PC-3 (cell line): ENCODE results near the gene CRYBA1. TPM values are rescaled to one million over a fixed set of nuclear protein-coding genes. Genes with fewer than 3 reads are reported as not detected.

Experiments
- ATAC-seq: fragments of 200-7000 bp; cut with Tn5 transposase; 2 replicates; pipeline ENCODE4 v1.9.1; 2020; ENCODE audit warnings: mild to moderate bottlenecking, moderate library complexity
- BruUV-seq: library from RNA; stranded (reverse); fragments of 400-500 nt; replicated peaks from 2 replicates; lab custom pipeline; 2021; lab: Mats Ljungman, UMichigan
- CTCF ChIA-PET: fragments of 300-600 bp; sonication (Branson Sonifier 250); formaldehyde crosslinking; loops from one replicate; lab custom pipeline; 2022; ENCODE audit warnings: antibody characterized with exemption; lab: Charles Lee
- POLR2A ChIA-PET: fragments of 300-600 bp; sonication (Branson Sonifier 250); formaldehyde crosslinking; loops from one replicate; lab custom pipeline; 2022; ENCODE audit warnings: antibody characterized with exemption; ENCODE audit not compliant: unreplicated experiment; lab: Charles Lee
- DNase-seq: peaks from one replicate; pipeline ENCODE4 v3.0.0-alpha.2; 2015
- H2AFZ ChIP-seq: fragments of 300-600 bp; sonication (generic); 2 replicates; pipeline ENCODE4 v1.6.0; 2016; ENCODE audit warnings: antibody characterized with exemption, low read length
- H3F3A ChIP-seq: fragments of 300-600 bp; sonication (generic); one replicate; pipeline ENCODE4 v1.6.0; 2017; ENCODE audit warnings: antibody characterized with exemption, low read length, control low read depth, mild to moderate bottlenecking; ENCODE audit not compliant: unreplicated experiment
- H3K27ac ChIP-seq: fragments of 300-600 bp; sonication (generic); 2 replicates; pipeline ENCODE4 v1.5.1; 2016; ENCODE audit warnings: mild to moderate bottlenecking, low read length
- H3K27me3 ChIP-seq: fragments of 300-600 bp; sonication (generic); 2 replicates; pipeline ENCODE4 v1.6.1; 2016; ENCODE audit warnings: low read length, mixed read lengths
- H3K36me3 ChIP-seq: fragments of 300-600 bp; sonication (generic); 2 replicates; pipeline ENCODE4 v1.6.1; 2016; ENCODE audit warnings: low read depth, mixed run types, low read length, mixed read lengths
- H3K4me1 ChIP-seq: fragments of 300-600 bp; sonication (generic); 2 replicates; pipeline ENCODE4 v1.5.1; 2016; ENCODE audit warnings: low read length; ENCODE audit not compliant: insufficient read depth
- H3K4me2 ChIP-seq: fragments of 300-600 bp; sonication (generic); 2 replicates; pipeline ENCODE4 v1.6.0; 2016; ENCODE audit warnings: low read length
- H3K4me3 ChIP-seq: fragments of 300-600 bp; sonication (generic); 2 replicates; pipeline ENCODE4 v1.5.1; 2016; ENCODE audit warnings: mild to moderate bottlenecking, low read length, mixed read lengths
- H3K79me2 ChIP-seq: fragments of 300-600 bp; sonication (generic); 2 replicates; pipeline ENCODE4 v1.6.1; 2017; ENCODE audit warnings: low read length, mixed read lengths
- H3K9ac ChIP-seq: fragments of 300-600 bp; sonication (generic); 2 replicates; pipeline ENCODE4 v1.6.0; 2016; ENCODE audit warnings: mild to moderate bottlenecking, low read length
- H3K9me2 ChIP-seq: fragments of 300-600 bp; sonication (generic); replicated peaks from 2 replicates; pipeline ENCODE4 v1.6.1; 2016; ENCODE audit warnings: mixed run types, low read length, mixed read lengths
- H3K9me3 ChIP-seq: fragments of 300-600 bp; sonication (generic); 2 replicates; pipeline ENCODE4 v1.6.1; 2016; ENCODE audit warnings: low read length, mixed read lengths
- H4K20me1 ChIP-seq: fragments of 300-600 bp; sonication (generic); 2 replicates; pipeline ENCODE4 v1.6.1; 2016; ENCODE audit warnings: low read length, mixed read lengths
- CTCF ChIP-seq: fragments of 300-600 bp; sonication (generic); conservative IDR thresholded peaks from 2 replicates; pipeline ENCODE4 v1.5.1; 2017; ENCODE audit warnings: antibody characterized with exemption, low read depth, mild to moderate bottlenecking, low read length
- EZH2 ChIP-seq: fragments of 300-600 bp; sonication (generic); IDR thresholded peaks from one replicate; pipeline ENCODE4 v1.6.1; 2017; ENCODE audit warnings: antibody characterized with exemption, mild to moderate bottlenecking, low read length; ENCODE audit not compliant: unreplicated experiment
- EZH2phosphoT487 ChIP-seq: fragments of 300-600 bp; sonication (generic); IDR thresholded peaks from 2 replicates; pipeline ENCODE4 v1.6.1; 2018; ENCODE audit warnings: mild to moderate bottlenecking, antibody characterized with exemption, low read length, borderline replicate concordance
- intact Hi-C: fragments of 100-400 bp; cut with micrococcal nuclease; formaldehyde crosslinking; loops from 2 replicates; pipeline ENCODE4 v1.9.0; 2023
- total RNA-seq: library from RNA; depleted of rRNA; stranded (reverse); fragments of >200 nt; gene quantifications from 2 replicates; pipeline ENCODE4 v1.2.3, GENCODE V29; 2014

CRYBA1 gene
- total RNA-seq, 1 experiment from 2014 or later: not detected

DNA sequence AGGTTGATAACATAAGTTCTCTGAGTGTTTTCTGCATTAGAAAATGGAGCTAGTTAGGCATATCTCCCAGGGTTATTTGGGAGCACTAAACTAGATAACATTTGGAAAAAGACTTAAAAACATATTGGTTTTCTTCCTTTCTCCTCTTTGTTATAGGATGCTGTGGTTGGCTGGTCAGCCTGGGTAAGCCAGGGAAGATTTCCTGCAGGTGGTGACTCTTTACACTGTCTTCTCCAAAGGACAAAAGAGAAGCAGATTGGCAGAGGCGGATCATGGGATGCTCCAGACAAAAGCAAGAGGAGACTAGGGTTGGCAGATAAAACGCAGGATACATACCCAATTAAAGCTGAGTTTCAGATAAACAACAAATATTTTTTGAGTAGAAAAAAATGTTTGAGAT lies 6.2 kb upstream of the CRYBA1 start:
- CTCF ChIA-PET: no interaction called here
- no peaks in the 10 kb centered on the region for H3K9me2 ChIP-seq
- POLR2A ChIA-PET: no interaction called here
- H3K79me2 ChIP-seq: no peaks in the 10 kb centered on the region
- H3K9ac ChIP-seq: no peak overlapping the region
- BruUV-seq: no TSS peak
- ATAC-seq (no peak), DNase-seq (no peak)
- no peaks in the 10 kb centered on the region for H3K36me3 ChIP-seq
- intact Hi-C loops: no loop called here
- H3K4me1 ChIP-seq: peaks cover 16% of the 10 kb centered on the region
- no peaks in the 10 kb centered on the region for H4K20me1 ChIP-seq
- H3K27ac ChIP-seq: peak overlapping the region; percentile 60
- peak overlapping the region; percentile 47 for H3K4me2 ChIP-seq
- peak overlapping the region; percentile 32; the same call in 1 of the 2 replicates for H2AFZ ChIP-seq
- H3K9me3 ChIP-seq: no peaks in the 10 kb centered on the region
- no peaks in the 10 kb centered on the region for H3K27me3 ChIP-seq
- TF ChIP-seq EZH2 (no peak), CTCF (no peak), EZH2phosphoT487 (no peak)
- H3F3A ChIP-seq: peaks cover 6% of the 10 kb centered on the region
- no peak overlapping the region for H3K4me3 ChIP-seq

- Histone ChIP-seq H3K4me2 (peak overlapping the region; percentile 47), H3F3A (peaks cover 6% of the 10 kb centered on the region), H3K4me1 (peaks cover 16% of the 10 kb centered on the region), H2AFZ (peak overlapping the region; percentile 28; the same call in 1 of the 2 replicates), H3K79me2 (no peaks in the 10 kb centered on the region), H3K9ac (no peak overlapping the region), H3K27me3 (no peaks in the 10 kb centered on the region), H3K27ac (peak overlapping the region; percentile 60), H3K36me3 (no peaks in the 10 kb centered on the region), H4K20me1 (no peaks in the 10 kb centered on the region), H3K9me3 (no peaks in the 10 kb centered on the region), H3K9me2 (no peaks in the 10 kb centered on the region), H3K4me3 (no peak overlapping the region)
- ATAC-seq (peak; percentile 99), DNase-seq (peak; percentile 87)
- TF ChIP-seq EZH2phosphoT487 (no peak), CTCF (no peak), EZH2 (no peak)
- ChIA-PET CTCF (interaction anchor here (0.6 kb wide), 1 partner anchor 13 kb away, joined by 12 read pairs; no protein-coding TSS in a partner anchor), POLR2A (no interaction called here)
- intact Hi-C loops: no loop called here
- no TSS peak for BruUV-seq
Observed at GRCh38 chr17:29240968-29241963, 5.4 kb upstream of the CRYBA1 start.

DNA sequence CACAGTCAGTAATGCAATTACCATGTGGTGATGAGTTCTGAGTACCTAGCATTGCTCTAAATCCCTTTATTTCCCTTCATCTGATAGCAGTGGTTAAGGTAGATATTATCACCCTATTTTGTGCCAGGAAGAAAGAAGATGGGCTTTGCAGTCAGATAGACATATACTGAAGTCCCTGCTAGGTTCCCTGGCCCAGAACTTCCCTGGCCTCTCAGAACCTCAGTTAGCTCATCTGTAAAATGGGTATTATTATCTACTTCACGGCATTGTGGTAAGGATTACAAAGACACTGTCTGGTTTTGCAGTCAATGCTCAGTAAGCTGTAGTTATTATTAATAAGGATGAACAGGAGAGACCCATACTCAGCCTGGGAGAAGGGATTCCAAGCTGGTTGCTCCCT lies 4.6 kb upstream of the CRYBA1 start:
- H3K9me2 ChIP-seq: no peaks in the 10 kb centered on the region
- no peak overlapping the region for H3K9ac ChIP-seq
- H3K79me2 ChIP-seq: no peaks in the 10 kb centered on the region
- H3K9me3 ChIP-seq: no peaks in the 10 kb centered on the region
- TF ChIP-seq EZH2: no peak
- DNase-seq: no peak
- H4K20me1 ChIP-seq: no peaks in the 10 kb centered on the region
- no peaks in the 10 kb centered on the region for H3K27me3 ChIP-seq
- peaks cover 6% of the 10 kb centered on the region for H3F3A ChIP-seq
- intact Hi-C loops: no loop called here
- no peak overlapping the region for H3K27ac ChIP-seq
- no peak overlapping the region for H3K4me2 ChIP-seq
- H3K4me1 ChIP-seq: peaks cover 16% of the 10 kb centered on the region
- H2AFZ ChIP-seq: no peak overlapping the region
- BruUV-seq: no TSS peak
- no peaks in the 10 kb centered on the region for H3K36me3 ChIP-seq
- no peak overlapping the region for H3K4me3 ChIP-seq
- CTCF ChIA-PET: no interaction called here
- ATAC-seq: no peak
- POLR2A ChIA-PET: no interaction called here
